Activated CD4-positive, alpha-beta T cell treated with anti-CD3 and anti-CD28 coated beads, Interleukin-2, amount 50 U/mL, for 1 hour (primary cell): ENCODE measurements around the gene SPRR1B.
"Not testable (repeated sequence)": the region's sequence is repeated elsewhere in the genome, so short reads cannot be mapped to it uniquely, and the experiment has no call there.

Experiments used
- DNase-seq: peaks from one replicate; pipeline ENCODE4 v3.0.0-alpha.2; 2020

SPRR1B gene

GRCh38 chr1:153040950-153041631 lies 10.1 kb downstream of the SPRR1B start, which contains the start of gene SPRR2D:
Gene SPRR2D (minus strand): TSS chr1:153041120. CDS start chr1:153040346, 774 bp downstream.
- DNase-seq: no peak

- DNase-seq: no peak
These were observed 18.2 kb downstream of the SPRR1B start for GRCh38 chr1:153049211-153049610.

- DNase-seq: not testable (repeated sequence)
These were observed 25.1 kb downstream of the SPRR1B start for GRCh38 chr1:153056111-153056510.

- DNase-seq: no peak
These were observed 26.4 kb downstream of the SPRR1B start, which contains the start of gene SPRR2A for GRCh38 chr1:153057375-153057774. Gene SPRR2A (minus strand): TSS chr1:153057512. CDS start chr1:153056735, 777 bp downstream.

GRCh38 chr1:153058154-153058553 lies 27.2 kb downstream of the SPRR1B start:
- DNase-seq: no peak

- no peak for DNase-seq
These were observed 28.1 kb downstream of the SPRR1B start for GRCh38 chr1:153058826-153059784.

DNA sequence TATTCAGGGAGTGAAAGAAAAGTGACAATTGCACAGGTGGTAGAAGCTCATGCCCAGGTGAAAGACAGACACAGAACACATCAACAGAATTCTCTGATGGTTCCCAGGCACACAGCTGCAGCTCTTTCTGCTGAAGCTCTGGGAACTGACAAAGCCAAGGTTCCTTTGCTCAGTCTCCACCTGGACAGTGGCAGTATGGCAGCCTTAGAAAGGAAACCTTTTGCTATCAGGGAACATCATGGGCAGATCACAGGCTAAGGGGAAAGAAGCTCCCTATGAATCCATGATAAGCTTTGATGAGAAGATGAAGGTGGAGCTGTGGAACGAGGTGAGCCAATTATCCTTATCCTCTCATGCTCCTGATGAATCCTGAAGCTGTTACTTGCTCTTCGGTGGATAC lies 39.2 kb downstream of the SPRR1B start:
- no peak for DNase-seq

DNA sequence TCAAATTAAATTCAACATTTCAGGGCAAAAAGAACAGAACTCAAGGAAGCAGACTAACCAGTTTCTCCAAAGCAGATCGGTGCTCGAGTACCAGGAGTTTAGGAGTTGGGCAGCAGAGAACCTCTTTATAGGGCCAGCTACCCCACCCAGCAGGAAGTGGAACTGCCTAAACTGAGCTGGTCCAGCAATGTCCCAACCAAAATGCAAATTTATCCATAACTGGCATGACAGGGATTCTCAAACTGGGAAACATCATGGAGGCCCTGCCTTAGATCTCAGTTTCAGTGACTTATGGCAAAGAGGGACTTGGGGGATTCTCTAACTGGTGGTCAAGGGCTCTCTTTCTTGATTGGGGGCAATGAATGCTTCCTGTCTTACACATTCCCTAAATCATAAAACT lies 40.5 kb downstream of the SPRR1B start, which contains the start of gene SPRR2B:
SPRR2B (minus strand) TSS at position 101 of the 400 bp plus-strand sequence. CDS start 772 bp downstream, outside the sequence.
- DNase-seq: no peak

- no peak for DNase-seq
These were observed 42.1 kb downstream of the SPRR1B start for GRCh38 chr1:153072806-153073726.

DNA sequence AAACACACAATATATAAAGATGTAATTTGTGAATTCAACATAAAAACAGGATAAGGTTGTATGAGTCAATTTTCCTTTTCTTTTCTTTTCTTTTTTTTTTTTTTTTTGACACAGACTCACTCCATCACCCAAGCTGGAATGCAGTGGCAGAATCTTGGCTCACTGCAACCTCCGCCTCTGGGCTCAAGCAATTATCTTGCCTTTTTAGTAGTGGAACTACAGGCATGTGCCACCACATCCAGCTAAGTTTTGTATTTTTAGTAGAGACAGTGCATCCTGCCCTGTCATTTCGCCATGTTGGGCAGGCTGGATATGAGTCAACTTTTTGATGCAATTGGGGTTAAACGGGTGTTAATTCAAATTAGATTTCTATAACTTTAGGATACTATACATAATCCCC lies 50.7 kb downstream of the SPRR1B start:
- DNase-seq: no peak
